Upper lobe of left lung (tissue), 4 donors: Measurements from ENCODE around the gene COL2A1.

Source experiments
- EP300 ChIP-seq, 4 donors: sonication (generic); formaldehyde crosslinking; IDR thresholded peaks; one replicate each; pipeline ENCODE4 v1.5.1; 2017; ENCODE audit warnings: antibody characterized with exemption in 4 of 4, control low read depth in 2 of 4
- POLR2A ChIP-seq, 4 donors: fragments of 450-650 bp; IDR thresholded peaks; one replicate each; pipeline ENCODE4 v1.5.1; 2016 to 2017; ENCODE audit warnings: antibody characterized with exemption in 4 of 4, mild to moderate bottlenecking in 2 of 4
- POLR2AphosphoS5 ChIP-seq, 2 donors: sonication (generic); formaldehyde crosslinking; IDR thresholded peaks; one replicate each; pipeline ENCODE4 v1.5.1; 2017; ENCODE audit warnings: antibody characterized with exemption in 2 of 2
- TF ChIP-seq, protein P1 (sequence below), 6 experiments: fragments of 450-650 bp in 4 of 6; fragments of 200-600 bp in 2 of 6; sonication (generic) in 2 of 6; IDR thresholded peaks; one replicate each; pipeline ENCODE4 v1.5.1; 2016 to 2019; ENCODE audit warnings: antibody characterized with exemption in 6 of 6

- TF ChIP-seq, protein P1, sequence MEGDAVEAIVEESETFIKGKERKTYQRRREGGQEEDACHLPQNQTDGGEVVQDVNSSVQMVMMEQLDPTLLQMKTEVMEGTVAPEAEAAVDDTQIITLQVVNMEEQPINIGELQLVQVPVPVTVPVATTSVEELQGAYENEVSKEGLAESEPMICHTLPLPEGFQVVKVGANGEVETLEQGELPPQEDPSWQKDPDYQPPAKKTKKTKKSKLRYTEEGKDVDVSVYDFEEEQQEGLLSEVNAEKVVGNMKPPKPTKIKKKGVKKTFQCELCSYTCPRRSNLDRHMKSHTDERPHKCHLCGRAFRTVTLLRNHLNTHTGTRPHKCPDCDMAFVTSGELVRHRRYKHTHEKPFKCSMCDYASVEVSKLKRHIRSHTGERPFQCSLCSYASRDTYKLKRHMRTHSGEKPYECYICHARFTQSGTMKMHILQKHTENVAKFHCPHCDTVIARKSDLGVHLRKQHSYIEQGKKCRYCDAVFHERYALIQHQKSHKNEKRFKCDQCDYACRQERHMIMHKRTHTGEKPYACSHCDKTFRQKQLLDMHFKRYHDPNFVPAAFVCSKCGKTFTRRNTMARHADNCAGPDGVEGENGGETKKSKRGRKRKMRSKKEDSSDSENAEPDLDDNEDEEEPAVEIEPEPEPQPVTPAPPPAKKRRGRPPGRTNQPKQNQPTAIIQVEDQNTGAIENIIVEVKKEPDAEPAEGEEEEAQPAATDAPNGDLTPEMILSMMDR (IDR thresholded peaks at IDR 0.05), result no peak
- TF ChIP-seq EP300 (IDR thresholded peaks at IDR 0.05) (no peak), POLR2A (IDR thresholded peaks at IDR 0.05) (no peak), POLR2AphosphoS5 (IDR thresholded peaks at IDR 0.05) (no peak)
Observed at GRCh38 chr12:47990351-47991105, 13.7 kb downstream of the COL2A1 start.
